ENCODE data around the gene NUDT3.
A peak's percentile ranks its signal among the peaks of the same experiment; 100 is the strongest.
"Not testable (repeated sequence)": the region's sequence is repeated elsewhere in the genome, so short reads cannot be mapped to it uniquely, and the experiment has no call there.

Gene NUDT3

DNA sequence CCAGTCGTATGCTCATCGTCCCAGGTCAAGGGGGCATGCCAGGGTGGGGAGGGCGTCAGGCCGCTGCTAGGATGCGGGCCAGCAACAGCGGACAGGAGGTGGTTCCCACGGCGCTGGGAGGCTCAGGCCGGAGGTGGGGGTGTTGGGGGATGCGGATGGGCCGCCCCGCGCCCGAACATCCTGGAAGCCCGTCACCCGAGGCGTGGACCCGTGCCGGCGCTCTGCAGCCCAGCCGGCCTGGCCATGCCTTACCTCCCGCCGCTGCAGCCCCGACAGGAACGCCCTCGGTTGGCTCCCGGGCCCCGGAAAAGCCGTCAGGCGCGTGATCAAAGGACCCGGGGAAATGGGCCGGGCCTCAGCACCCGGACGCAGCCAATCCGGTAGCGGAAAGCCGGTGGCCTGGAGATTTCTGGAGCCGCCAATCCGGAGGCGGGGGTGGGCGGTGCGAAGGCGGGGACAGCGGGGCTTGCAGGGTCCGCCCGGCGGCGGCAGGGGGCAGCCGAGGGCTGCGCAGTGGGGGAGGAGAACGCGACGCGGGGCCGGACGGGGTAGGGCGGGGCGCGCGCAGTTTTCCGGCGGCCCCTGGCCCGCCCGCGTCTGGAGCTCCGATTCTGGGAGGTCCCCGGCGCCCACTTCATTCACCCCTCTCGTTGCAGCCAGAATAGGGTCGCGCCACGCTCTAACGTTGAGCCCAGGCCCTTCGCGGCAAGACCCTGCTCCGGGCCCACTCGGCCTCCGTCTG, 143.6 kb downstream of the NUDT3 start, which contains the start of gene SMIM29:
SMIM29 (minus strand) TSS at position 280 of the 742 bp plus-strand sequence. CDS start 1,215 bp downstream, outside the sequence.
- peak; percentile 90 for DNase-seq

DNA sequence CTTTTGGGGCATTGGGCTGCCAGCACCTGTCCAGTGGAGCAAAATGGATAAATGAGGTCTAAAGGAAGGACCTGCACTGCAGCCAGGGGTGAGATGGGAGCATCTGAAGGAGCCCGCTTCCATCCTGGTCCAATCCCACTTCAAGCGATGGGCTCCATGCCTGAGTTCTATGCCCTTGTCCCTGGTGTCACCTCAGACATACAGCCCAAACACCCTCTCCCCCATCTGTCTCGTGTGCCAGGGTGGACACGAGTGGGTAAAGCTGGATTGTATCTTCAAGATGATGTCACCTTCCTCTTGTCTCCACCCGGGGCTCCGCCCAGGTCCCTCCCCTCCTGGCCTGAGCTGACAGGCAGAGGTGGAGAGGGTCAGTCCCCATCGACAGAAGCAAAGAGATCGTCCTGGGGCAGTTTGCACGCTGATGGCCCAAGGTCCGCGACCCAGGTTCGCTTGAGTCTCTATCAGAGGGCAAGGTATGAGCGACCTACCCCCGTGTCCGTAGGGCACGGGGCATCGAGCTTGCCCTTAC, 144.2 kb downstream of the NUDT3 start:
- DNase-seq, result peak; percentile 10

DNA sequence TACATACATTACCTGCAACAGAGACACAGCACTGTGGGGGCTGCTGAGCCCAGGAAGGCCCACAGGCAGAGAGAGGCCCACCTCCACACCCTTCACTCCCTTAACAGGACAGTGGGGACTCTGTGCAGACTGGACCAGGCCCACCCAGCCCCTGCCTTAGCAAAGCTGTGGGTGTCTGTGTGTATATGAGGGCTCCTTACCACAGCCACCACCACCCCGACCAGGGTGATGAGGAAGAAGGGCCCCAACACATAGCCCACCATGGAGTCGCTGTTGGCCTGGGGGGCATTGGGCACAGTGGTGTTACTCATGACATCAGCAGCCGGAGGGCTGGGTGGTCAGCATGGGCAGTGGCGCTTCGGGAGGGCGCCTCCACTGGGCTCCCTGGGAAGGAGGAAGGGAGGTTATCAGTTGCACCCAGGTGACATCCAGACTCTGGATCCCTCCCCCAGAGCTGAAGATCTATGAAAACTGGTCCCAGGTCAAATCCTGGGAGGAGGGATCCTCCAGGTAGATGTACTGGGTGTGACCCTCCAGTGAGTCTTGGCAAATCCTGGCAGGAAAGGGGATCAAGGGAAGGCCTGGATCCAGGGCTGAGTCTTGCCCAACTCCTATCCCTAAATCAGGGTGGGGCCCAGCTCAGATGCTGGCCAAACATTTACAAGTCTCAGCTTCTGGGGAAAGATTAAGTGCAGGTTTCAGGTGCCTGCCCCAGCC, 144.8 kb downstream of the NUDT3 start:
- DNase-seq, result no peak

DNA sequence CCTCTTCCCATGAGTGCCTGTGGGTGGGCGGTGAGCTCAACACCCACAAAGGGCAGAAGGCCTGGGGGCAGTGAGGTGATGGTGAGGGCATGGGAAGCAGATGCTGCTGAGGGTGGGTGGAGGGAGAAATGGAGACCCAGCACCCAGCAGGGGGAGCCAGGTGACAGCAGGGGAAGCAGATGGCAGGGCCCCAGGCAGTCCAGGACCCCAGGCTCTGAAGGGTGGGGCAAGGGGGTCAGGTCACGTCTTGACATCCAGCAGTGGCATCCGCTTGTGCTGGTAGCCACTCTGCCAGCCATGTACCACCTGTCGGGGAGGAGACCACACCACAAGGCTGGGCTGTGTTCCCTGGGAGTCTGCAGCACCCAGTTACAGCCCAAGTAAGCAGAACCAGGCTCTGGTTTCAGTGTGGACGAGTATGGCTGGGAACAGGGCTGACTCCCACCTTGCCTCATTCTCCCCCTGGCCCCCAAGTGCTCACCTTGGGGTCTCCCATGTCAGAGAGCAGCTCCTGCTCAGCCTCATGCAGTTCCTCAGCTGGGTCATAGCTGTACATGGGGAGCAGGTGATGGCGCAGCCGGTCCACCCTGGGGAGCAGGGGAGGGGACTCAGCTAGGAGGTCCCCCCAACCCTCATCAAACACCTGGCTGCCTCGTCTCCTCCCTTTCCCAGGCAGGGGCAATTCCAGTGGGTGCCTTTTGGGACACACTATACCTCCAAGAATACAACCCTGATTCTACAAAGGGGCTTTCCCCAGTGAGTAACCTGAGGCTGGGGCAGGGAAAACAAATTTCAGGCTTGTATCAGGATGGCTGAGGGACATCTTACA, 145.7 kb downstream of the NUDT3 start:
- peak; percentile 41 for DNase-seq

DNA sequence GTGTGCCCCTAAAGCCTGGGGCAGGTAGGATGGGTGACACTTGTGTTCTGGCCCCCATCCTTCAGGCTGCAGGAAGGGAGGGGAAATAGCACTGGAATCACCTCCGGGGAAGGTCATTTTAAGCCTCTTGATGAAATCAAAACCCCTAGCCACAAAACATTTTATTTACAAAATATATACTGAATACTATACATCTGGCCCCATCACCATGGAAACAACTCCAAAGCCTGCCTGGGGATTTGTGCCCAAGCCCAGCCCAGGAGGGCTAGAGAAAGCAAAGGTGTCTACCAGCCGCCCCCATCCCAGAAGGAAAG, 146.3 kb downstream of the NUDT3 start:
- DNase-seq, result no peak

DNA sequence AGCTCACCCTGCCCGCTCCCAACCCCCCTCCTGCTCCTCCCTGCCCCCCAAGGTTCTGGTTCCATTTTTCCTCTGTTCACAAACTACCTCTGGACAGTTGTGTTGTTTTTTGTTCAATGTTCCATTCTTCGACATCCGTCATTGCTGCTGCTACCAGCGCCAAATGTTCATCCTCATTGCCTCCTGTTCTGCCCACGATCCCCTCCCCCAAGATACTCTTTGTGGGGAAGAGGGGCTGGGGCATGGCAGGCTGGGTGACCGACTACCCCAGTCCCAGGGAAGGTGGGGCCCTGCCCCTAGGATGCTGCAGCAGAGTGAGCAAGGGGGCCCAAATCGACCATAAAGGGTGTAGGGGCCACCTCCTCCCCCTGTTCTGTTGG, 146.7 kb downstream of the NUDT3 start:
- not testable (repeated sequence) for DNase-seq

DNA sequence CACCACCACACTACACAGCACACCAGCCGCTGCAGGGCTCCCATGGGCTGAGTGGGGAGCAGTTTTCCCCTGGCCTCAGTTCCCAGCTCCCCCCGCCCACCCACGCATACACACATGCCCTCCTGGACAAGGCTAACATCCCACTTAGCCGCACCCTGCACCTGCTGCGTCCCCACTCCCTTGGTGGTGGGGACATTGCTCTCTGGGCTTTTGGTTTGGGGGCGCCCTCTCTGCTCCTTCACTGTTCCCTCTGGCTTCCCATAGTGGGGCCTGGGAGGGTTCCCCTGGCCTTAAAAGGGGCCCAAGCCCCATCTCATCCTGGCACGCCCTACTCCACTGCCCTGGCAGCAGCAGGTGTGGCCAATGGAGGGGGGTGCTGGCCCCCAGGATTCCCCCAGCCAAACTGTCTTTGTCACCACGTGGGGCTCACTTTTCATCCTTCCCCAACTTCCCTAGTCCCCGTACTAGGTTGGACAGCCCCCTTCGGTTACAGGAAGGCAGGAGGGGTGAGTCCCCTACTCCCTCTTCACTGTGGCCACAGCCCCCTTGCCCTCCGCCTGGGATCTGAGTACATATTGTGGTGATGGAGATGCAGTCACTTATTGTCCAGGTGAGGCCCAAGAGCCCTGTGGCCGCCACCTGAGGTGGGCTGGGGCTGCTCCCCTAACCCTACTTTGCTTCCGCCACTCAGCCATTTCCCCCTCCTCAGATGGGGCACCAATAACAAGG, 147.3 kb downstream of the NUDT3 start:
- not testable (repeated sequence) for DNase-seq

DNA sequence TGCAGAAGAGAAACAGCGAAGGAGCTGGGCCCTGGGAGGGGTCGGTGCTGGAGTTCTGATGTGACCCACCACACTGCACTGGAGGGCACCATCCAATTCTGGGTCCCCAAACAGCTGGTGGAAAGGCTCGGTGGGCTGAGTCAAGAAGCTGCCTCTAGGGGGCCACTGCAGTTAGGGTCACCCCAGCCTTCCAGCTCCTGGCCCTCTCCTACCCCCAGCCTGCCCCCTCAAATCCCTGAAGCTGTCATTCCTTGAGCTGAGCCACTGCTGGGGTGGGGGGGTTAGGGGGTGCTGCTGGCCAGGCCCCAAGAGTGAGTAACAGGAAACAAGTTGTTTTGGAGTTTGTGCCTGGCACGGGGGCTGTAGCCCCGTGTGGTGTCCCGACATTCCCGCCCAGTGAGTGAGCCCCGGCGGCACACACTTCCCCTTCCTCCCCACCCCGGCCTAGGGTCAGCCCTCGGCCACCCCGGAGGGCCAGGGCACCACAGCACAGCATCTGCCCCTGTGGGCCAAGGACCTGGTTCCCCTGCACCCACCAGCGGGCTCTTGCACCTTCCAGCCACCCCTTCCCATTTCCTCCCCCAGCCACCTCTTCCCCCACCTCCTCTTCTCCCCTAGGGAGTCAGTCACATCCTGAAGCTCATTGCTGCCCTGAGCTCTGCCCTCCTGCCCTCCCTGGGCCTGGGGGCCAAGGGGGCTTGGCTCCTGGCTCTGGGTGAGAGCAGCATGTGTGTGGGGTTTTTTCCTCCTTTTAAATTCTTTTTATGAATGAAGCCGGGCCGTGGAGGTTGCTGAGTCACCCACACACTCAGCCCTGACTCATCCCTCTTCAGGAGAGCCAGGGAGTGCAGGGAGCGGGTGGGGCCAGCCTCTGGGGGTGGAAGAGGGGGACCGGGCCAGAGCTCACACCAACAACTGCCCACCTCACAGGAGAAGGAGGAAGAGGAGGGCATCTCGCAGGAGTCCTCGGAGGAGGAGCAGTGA, 148.3 kb downstream of the NUDT3 start:
- DNase-seq, result no peak

DNA sequence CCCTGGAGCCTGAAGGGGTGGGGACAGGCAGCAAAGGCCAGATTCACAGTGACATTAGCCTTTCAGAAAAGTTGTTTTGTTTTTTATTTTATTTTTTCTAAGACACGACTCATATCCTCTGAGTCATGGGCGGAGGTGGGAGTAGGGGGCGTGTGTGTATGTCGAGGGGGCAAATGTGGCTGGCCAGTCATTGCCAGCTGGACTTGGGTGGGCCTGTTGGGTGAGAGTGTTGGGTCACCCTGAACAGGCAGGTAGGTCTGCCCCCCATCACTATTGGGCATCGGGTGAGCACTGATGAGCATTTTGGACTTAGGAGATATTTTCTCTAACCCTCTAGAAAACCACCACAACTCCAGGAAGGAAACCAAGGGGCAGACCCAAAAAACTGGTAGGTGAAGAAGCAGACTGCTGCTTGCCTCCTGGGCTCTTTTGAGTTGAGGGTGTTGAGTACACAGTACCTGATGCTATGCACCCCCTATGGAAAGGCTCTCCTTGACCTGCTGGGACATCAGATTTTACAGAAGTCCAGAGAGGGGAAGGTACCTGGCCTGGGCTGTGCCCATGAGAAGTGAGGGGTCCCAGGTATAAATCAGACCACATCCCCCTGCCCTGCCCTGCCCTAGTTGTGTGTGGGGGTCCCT, 149.2 kb downstream of the NUDT3 start:
- no peak for DNase-seq

DNA sequence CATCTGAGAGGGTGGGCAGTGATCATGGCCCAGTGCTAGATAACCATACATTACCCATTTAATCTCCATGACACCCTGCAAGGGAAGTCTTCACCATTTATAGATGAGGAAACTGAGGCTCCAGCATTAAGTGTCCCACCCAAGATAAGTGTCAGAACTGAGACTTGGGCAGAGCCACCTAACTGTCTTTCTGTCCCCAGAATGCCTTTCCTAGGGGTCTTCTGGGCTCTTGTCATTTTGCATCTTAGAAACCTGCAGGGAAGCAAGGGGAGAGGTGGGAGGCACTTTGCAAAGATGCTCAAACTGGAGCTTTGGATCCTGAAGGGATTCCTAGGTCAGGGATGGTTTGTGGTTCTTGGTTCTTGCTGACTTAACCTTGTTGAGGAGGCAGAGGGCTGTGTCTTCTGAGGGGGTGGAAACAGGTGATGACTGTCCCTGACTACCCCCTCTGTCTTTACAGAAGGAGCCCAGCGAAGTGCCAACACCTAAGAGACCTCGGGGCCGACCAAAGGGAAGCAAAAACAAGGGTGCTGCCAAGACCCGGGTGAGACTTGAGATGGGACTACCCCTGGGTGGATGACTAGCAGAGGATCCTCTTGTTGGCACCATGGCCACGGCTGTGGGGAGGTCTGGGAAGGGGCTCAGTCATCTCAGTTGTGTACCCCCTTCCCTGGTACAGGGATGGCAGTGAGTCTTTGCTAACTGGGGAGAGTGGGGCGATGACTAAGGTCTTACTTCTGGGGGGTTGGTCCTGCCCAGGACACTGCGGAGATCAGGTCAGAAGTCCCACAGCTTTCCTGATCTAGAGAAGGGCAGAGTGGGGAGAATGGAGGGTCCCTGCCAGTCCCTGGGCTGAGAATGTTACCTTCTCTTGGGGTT, 150.0 kb downstream of the NUDT3 start:
- DNase-seq, result no peak

DNA sequence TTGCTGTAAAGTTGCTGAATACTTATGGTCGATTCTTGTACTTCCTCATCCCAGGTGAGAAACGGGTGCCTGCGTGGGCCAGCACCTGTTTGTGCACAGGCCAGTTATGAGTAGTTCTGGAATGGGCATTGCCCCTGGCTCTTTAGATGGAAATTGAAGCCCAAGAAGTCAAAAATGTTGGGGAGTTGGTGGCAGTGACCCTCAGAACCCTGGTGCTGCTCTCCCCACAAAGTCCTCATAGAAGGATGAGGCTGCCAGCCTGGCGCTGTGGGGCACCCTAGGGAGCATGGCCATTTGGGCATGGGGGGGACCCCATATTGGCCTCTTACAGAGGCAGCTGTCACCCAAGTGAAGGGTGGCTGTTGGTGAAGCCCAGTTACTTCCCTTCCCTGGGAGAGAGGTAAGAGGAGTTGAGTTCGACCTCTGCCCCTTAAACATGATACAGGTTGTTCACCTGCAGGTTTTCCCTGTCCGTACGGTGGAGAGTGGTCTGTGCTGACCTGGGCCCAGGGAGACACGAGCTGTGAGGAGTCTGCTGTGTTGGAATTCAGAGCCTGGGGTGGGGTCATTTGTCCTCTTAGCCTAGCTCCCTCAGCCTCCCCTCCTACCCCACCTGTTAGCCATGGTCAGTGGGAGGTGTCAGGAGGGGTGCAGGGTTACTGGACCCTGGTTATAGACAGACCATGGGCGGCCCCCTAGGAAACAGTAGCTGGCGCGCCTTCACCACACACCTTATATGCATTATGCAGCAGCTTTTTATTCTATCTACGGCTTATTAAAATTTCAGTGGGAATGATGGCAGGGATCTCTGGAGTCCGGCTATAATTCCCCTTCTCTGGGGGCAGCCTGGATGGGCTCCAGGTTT, 150.9 kb downstream of the NUDT3 start:
- DNase-seq, result no peak

DNA sequence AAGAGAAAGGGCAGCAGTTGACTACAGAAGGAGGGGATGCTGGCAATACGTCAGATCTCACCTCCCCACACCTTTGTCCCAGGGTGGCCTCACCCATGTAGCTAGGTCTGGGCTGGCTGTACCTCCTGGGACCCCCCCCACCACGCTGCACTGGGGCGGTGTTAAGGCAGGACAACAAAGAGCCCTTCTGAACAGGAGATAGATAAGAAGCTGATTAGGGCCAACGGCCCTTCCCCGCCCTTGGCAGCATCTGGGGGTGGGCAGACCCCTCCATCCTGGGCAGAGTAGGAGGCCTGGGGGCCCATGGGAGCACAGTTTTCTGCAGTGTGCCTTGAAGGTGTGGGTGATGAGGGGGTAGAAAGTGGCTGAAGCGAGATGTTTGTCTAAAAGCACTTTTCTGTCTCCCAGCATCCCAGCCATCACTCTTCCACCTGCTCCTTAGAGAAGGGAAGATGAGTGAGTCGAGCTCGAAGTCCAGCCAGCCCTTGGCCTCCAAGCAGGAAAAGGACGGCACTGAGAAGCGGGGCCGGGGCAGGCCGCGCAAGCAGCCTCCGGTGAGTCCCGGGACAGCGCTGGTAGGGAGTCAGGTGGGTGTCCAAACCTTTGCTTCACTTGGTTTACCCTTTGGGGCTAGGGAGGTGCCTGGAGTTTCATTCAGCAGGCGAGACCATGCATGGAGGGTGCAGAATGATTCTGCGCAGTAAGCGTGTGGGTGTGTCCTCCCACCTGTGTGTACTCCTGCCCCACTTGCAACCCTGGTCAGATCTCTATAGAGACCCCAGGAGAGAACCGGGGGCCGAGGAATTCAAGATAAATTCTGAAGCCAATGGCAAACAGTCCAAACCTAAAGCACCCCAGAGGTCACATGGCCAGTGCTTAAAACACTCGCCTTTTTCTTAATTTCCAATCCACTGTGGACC, 151.9 kb downstream of the NUDT3 start:
- DNase-seq, result no peak

DNA sequence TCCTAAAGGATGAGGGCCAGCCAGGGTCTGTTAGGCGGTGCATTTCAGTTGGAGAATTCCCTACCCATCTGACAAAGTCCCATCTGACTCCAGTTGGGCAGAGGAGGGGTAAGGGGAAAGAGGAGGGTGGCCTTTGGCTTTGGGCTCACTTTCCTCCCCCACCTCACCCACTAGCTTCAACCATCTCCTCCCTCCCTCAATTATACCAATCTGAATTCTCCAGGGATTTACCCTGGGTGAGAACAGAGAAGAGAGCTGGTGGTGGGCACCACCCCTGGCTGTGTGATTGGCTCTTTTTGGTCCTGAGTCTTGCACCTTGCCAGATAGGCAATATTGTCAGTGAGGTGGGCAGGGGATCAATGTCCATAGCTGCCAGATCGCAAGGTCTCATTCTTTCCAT, 152.6 kb downstream of the NUDT3 start:
- no peak for DNase-seq

DNA sequence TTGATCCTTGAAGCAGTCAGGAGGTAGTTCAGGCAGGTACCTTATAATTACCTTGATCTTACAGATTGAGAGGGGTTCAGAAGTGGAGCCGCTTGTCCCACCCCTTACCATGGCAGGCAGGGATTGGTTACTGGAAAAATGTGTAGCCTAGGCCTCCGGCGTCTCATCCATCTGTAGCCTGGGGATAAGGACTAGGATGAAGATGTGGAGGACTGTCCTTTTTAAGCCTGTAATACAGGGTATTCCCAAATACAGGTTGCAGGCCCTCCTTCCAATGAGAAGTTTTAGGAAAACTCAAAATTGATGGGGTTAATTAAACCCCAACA, 153.0 kb downstream of the NUDT3 start:
- DNase-seq, result no peak

DNA sequence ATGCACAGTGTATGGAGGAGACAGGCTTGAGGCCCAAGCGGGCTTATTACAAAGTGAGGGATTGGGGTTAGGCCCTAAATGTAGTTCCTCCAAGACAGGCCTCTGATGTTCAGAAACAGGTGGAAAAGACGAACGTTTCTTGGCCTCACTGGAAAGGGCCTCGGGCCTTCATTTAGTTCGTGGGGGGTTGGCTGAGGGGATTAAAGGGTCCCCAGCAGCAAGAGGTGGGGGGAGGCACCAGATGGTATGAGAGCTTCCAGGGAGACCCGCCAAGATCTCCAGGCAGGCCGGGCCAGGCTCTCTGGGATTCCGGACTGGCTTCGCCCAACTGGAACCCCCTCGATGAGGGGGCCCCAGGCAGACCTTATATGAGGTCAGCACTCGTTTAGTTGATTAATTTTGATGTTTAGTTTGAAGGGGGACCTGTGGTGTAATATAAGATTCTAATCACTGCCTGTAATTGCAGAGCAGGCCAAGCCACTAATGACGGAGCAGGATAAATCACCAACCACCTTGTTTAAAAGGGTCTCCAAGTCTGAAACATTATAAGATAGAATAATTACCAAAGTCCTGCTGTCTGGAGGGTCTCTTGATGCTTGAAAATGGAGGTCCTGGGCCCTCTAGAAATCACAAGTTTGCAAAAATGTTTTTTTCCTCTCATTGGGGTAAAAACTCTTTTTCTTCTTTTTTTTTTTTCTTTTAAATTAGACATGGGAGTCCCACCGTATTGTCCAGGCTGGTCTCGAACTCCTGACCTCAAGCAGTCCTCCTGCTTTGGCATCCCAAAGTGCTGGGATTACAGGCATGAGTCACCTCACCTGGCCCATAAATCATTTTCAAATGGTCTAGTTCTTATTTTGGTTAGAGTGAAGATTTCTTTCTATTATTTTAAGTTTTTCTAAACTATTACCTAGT, 153.6 kb downstream of the NUDT3 start:
- DNase-seq, result no peak

DNA sequence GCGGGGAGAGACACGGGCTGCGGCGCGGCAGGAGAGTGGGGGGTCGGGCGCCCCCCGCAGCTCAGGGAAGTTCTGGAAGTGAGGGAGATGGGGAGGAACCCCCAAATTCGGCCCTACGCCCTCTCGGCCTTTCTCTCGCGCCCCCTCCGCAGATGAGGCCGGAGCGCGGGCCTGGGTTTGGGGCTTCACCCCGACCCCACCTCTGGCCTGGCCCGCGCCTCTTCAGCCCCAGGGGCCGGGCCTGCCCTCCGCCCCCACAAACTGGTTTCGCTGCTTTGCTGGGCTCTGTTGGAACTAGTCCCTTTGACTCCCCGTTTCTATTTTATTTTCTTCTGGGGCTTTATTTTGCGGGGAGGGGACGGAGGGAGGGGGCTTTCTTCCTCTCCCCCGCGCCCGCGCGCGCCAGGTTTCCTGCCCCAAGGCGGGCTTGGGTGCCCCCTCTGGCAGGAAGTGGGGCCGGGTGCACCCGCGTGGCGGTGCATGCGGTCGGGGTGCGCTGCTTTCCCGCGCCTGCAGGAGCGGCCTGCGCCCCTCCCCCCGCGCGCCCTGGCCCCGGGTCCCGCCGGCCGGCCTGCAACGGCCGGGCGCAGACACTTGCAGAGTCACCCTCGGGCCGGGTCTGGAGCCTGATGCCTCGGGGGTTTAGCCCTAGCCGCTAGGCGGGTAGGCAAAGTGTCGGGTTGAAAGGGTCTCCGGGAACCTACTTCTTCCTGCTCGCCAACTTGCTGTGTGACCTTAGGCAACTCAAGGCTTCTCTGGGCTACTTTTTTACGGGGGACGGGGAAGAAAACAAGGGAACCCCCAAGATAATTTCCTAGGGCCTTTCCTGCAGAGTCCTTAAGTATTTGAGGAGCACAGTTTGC, 154.5 kb downstream of the NUDT3 start:
- peak; percentile 42 for DNase-seq

Data from NCI-H1105 treated with DMSO at 0.1 percent for 48 hours (cell line).